Activated naive CD4-positive, alpha-beta T cell treated with anti-CD3 and anti-CD28 coated beads, Interleukin-2, amount 10 ng/mL, durations not matched to agents 7 days and 5 days (primary cell): ENCODE measurements around the gene BORCS6.

Experiments
- CTCF ChIA-PET: fragments of 350-600 bp; sonication (Branson Sonifier 250); formaldehyde crosslinking; loops from one replicate; lab custom pipeline; 2021; ENCODE audit warnings: antibody characterized with exemption; lab: Charles Lee
- DNase-seq: peaks from one replicate; pipeline ENCODE4 v3.0.0-alpha.2; 2020
- H3K27ac Mint-ChIP-seq: one replicate; pipeline ENCODE4 v1.8.0; 2021; ENCODE audit warnings: mild to moderate bottlenecking, moderate library complexity, mixed read lengths
- H3K27me3 Mint-ChIP-seq: one replicate; pipeline ENCODE4 v1.8.0; 2021; ENCODE audit warnings: mild to moderate bottlenecking, mixed read lengths
- H3K36me3 Mint-ChIP-seq: one replicate; pipeline ENCODE4 v1.8.0; 2021; ENCODE audit warnings: mixed read lengths
- H3K4me1 Mint-ChIP-seq: one replicate; pipeline ENCODE4 v1.8.0; 2021; ENCODE audit warnings: mixed read lengths
- H3K4me3 Mint-ChIP-seq: one replicate; pipeline ENCODE4 v1.8.0; 2021; ENCODE audit warnings: mild to moderate bottlenecking, moderate library complexity, mixed read lengths
- H3K9me3 Mint-ChIP-seq: one replicate; pipeline ENCODE4 v1.8.0; 2021; ENCODE audit warnings: mixed read lengths

Gene BORCS6

DNA sequence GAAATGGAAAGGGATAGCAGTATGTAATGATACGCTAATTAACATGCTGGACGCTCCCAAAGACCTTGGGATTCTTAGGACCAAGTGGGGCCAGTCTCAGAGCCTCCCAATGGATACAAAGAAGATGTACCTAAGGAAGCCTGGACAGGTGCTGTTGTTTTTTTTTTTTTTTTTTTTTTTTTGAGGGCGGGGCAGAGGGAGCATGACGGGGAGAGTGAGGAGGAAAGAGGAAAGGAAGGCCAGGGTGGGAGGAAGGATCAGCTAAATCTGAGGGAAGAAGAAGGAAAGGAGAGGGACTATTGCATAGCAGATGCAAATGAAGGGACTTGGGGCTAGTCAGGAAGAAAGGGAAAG, 29.8 kb downstream of the BORCS6 start:
- Mint-ChIP-seq H3K4me3 (peak overlapping the region; percentile 86), H3K27ac (peak overlapping the region; percentile 96), H3K9me3 (no peaks in the 10 kb centered on the region), H3K36me3 (peaks cover 32% of the 10 kb centered on the region), H3K4me1 (peaks cover 61% of the 10 kb centered on the region), H3K27me3 (no peaks in the 10 kb centered on the region)
- DNase-seq = no peak
- CTCF ChIA-PET = interaction anchor here (1.2 to 6.8 kb wide), 4 partner anchors 20 to 99 kb away, joined by 3 to 40 read pairs (median 4); no protein-coding TSS in a partner anchor

- peaks cover 55% of the 10 kb centered on the region for H3K4me1 Mint-ChIP-seq
- H3K36me3 Mint-ChIP-seq = peaks cover 30% of the 10 kb centered on the region
- CTCF ChIA-PET = interaction anchor here (1.2 to 6.8 kb wide), 10 partner anchors 21 to 68 kb away, joined by 3 to 40 read pairs (median 4); partner anchors contain the start of gene HES7
Observed at GRCh38 chr17:8159459-8160223, 30.3 kb downstream of the BORCS6 start.

DNA sequence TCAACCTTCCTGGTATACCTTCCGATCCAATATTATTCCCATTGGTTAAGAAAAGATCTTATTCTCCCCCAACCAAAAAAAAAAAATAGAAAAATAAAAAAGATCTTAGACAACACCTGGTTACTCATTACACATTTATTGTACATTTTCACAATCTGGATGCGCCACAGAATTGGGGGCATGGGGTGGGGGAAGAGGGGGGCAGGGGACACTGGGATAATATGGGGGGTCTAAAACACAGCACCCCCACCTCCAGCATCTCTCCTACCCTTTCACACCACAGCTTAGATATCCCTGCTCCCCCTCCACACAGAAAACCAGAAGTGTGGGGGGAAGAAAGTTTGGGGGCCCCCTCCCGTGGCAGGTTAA, 31.0 kb downstream of the BORCS6 start:
- H3K27me3 Mint-ChIP-seq = no peaks in the 10 kb centered on the region

More at GRCh38 chr17:8159459-8160223, 30.3 kb downstream of the BORCS6 start:
- no peak for DNase-seq
- Mint-ChIP-seq H3K27ac (peak overlapping the region; percentile 96), H3K9me3 (no peaks in the 10 kb centered on the region), H3K27me3 (no peaks in the 10 kb centered on the region), H3K4me3 (peak overlapping the region; percentile 50)

GRCh38 chr17:8158267-8159031, 31.5 kb downstream of the BORCS6 start:
- Mint-ChIP-seq H3K36me3 (peaks cover 32% of the 10 kb centered on the region), H3K9me3 (no peaks in the 10 kb centered on the region), H3K27ac (peak overlapping the region; percentile 95), H3K4me1 (peaks cover 45% of the 10 kb centered on the region), H3K4me3 (peak overlapping the region; percentile 26), H3K27me3 (no peaks in the 10 kb centered on the region)
- CTCF ChIA-PET = interaction anchor here (0.6 to 6.8 kb wide), 18 partner anchors 9 to 168 kb away, joined by 3 to 40 read pairs (median 3); partner anchors contain the start of genes CTC1 and HES7
- DNase-seq = peak; percentile 94

More for the DNA sequence above, 31.0 kb downstream of the BORCS6 start:
- H3K4me1 Mint-ChIP-seq = peaks cover 49% of the 10 kb centered on the region
- H3K36me3 Mint-ChIP-seq = peaks cover 30% of the 10 kb centered on the region
- DNase-seq = no peak
- H3K27ac Mint-ChIP-seq = peak overlapping the region; percentile 95
- H3K9me3 Mint-ChIP-seq = no peaks in the 10 kb centered on the region
- no peak overlapping the region for H3K4me3 Mint-ChIP-seq
- CTCF ChIA-PET = interaction anchor here (0.6 to 6.8 kb wide), 16 partner anchors 10 to 168 kb away, joined by 3 to 40 read pairs (median 4); partner anchors contain the start of gene HES7

- peaks cover 24% of the 10 kb centered on the region for H3K36me3 Mint-ChIP-seq
- H3K27me3 Mint-ChIP-seq = no peaks in the 10 kb centered on the region
- no peak overlapping the region for H3K4me3 Mint-ChIP-seq
- no peaks in the 10 kb centered on the region for H3K9me3 Mint-ChIP-seq
- no peak overlapping the region for H3K27ac Mint-ChIP-seq
- CTCF ChIA-PET = interaction anchor here (0.6 to 6.8 kb wide), 7 partner anchors 8 to 144 kb away, joined by 3 to 40 read pairs (median 3); no protein-coding TSS in a partner anchor
- peak; percentile 100 for DNase-seq
- H3K4me1 Mint-ChIP-seq = peaks cover 53% of the 10 kb centered on the region
Observed at GRCh38 chr17:8156246-8156992, 33.6 kb downstream of the BORCS6 start.

GRCh38 chr17:8155996-8156245, 34.1 kb downstream of the BORCS6 start:
- H3K4me1 Mint-ChIP-seq = peaks cover 49% of the 10 kb centered on the region
- no peak for DNase-seq
- peaks cover 19% of the 10 kb centered on the region for H3K36me3 Mint-ChIP-seq
- CTCF ChIA-PET = interaction anchor here (0.6 to 6.8 kb wide), 4 partner anchors 8 to 33 kb away, joined by 3 to 40 read pairs (median 4); no protein-coding TSS in a partner anchor
- H3K27me3 Mint-ChIP-seq = no peaks in the 10 kb centered on the region
- H3K4me3 Mint-ChIP-seq = no peak overlapping the region
- no peak overlapping the region for H3K27ac Mint-ChIP-seq
- H3K9me3 Mint-ChIP-seq = no peaks in the 10 kb centered on the region

GRCh38 chr17:8155231-8155995, 34.6 kb downstream of the BORCS6 start:
- Mint-ChIP-seq H3K27ac (no peak overlapping the region), H3K27me3 (no peaks in the 10 kb centered on the region), H3K36me3 (peaks cover 14% of the 10 kb centered on the region), H3K4me1 (peaks cover 47% of the 10 kb centered on the region), H3K9me3 (no peaks in the 10 kb centered on the region), H3K4me3 (no peak overlapping the region)
- no peak for DNase-seq
- CTCF ChIA-PET = interaction anchor here (1.2 to 6.8 kb wide), 2 partner anchors 9 to 17 kb away, joined by 3 to 40 read pairs; no protein-coding TSS in a partner anchor

DNA sequence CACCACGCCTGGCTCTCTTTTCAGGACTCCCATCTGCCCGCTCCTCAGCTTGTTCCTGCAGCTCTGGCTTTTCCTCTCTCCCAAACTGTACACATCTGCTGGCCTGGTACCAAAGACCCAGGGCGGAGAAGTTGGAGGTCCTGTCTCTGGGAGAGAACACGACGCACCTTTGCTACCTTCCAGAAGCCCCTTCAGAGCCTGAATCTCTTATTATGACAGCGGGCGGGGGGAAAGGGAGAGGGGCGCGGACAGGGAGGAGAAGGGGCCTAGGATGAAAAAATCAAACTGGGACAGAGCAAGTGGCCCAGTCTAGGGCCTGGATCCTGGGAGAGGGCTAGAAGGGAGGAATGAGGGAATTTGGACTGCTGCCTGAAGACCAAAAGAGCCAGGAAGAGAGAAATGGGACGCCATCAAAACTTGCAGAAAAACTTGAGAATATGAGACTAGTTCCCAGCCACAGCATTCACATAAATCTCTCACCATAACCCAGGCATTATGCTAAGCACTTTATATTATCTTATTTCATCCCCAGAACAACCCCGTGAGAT, 35.3 kb downstream of the BORCS6 start:
- no peak overlapping the region for H3K27ac Mint-ChIP-seq
- DNase-seq = no peak
- H3K9me3 Mint-ChIP-seq = no peaks in the 10 kb centered on the region
- H3K4me1 Mint-ChIP-seq = peaks cover 47% of the 10 kb centered on the region
- no peaks in the 10 kb centered on the region for H3K27me3 Mint-ChIP-seq
- CTCF ChIA-PET = interaction anchor here (6.8 kb wide), 1 partner anchor 16 kb away, joined by 40 read pairs; no protein-coding TSS in a partner anchor
- H3K4me3 Mint-ChIP-seq = no peak overlapping the region
- H3K36me3 Mint-ChIP-seq = peaks cover 11% of the 10 kb centered on the region

GRCh38 chr17:8153957-8154607, 35.9 kb downstream of the BORCS6 start:
- Mint-ChIP-seq H3K27ac (no peak overlapping the region), H3K4me1 (peaks cover 46% of the 10 kb centered on the region), H3K27me3 (no peaks in the 10 kb centered on the region), H3K4me3 (no peak overlapping the region), H3K36me3 (peaks cover 15% of the 10 kb centered on the region), H3K9me3 (no peaks in the 10 kb centered on the region)
- DNase-seq = peak; percentile 94
- CTCF ChIA-PET = interaction anchor here (6.8 kb wide), 1 partner anchor 15 kb away, joined by 40 read pairs; no protein-coding TSS in a partner anchor

GRCh38 chr17:8153525-8153956, 36.4 kb downstream of the BORCS6 start:
- peak; percentile 51 for DNase-seq

GRCh38 chr17:8153031-8153451, 36.9 kb downstream of the BORCS6 start:
- Mint-ChIP-seq H3K36me3 (peaks cover 14% of the 10 kb centered on the region), H3K4me3 (peak overlapping the region; percentile 89), H3K9me3 (no peaks in the 10 kb centered on the region), H3K27me3 (no peaks in the 10 kb centered on the region), H3K27ac (no peak overlapping the region), H3K4me1 (peaks cover 36% of the 10 kb centered on the region)
- CTCF ChIA-PET = no interaction called here
- no peak for DNase-seq

More at GRCh38 chr17:8153525-8153956, 36.4 kb downstream of the BORCS6 start:
- Mint-ChIP-seq H3K36me3 (peaks cover 12% of the 10 kb centered on the region), H3K4me1 (peaks cover 41% of the 10 kb centered on the region), H3K9me3 (no peaks in the 10 kb centered on the region), H3K27me3 (no peaks in the 10 kb centered on the region), H3K27ac (no peak overlapping the region), H3K4me3 (peak overlapping the region; percentile 89)
- CTCF ChIA-PET = interaction anchor here (6.8 kb wide), 1 partner anchor 15 kb away, joined by 40 read pairs; no protein-coding TSS in a partner anchor

DNA sequence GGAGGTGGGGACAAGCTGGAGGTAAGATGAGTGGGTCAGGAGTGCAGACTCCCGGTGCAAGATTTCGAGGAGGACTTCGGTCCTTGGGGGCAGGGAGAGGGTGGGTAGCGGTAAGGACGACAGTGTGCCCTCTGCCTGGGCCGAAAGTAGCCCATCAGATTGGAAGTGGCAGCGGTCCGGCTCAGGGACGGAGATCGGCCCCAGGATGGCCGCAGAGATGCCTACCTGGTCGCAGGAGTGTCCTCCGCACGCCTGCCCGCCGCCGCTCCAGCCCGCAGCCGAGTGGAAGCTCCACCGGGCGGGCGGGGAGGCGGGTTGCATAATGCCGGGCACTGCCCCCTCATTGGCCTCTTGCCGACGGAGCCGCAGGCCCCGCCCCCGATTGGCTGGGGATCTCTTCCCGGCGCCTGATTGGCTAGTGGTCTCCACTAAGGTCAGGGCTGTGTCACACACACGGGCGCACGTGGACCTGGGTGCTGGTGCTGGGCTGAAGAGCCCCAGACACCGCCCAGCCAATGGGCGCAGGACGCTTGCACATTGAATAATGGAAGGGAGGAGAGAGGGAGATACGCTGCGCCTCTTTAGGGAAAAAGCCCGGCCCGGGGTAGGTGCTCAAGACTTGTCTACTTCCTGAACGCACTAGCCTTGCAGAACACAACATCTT, 37.7 kb downstream of the BORCS6 start, which contains the start of gene PER1:
Gene PER1 (minus strand): TSS at position 293 of the 664 bp plus-strand sequence. CDS start 1,698 bp downstream, outside the sequence.
- CTCF ChIA-PET = interaction anchor here (1.5 to 2.1 kb wide), 2 partner anchors 9 to 14 kb away, joined by 3 to 11 read pairs; no protein-coding TSS in a partner anchor
- Mint-ChIP-seq H3K4me1 (peaks cover 35% of the 10 kb centered on the region), H3K9me3 (no peaks in the 10 kb centered on the region), H3K36me3 (peaks cover 19% of the 10 kb centered on the region), H3K4me3 (peak within 1 kb of the TSS; percentile 89), H3K27me3 (no peaks in the 10 kb centered on the region), H3K27ac (peak within 1 kb of the TSS; percentile 90)
- DNase-seq = peak; percentile 93
